Fibroblast of the aortic adventitia (primary cell): ENCODE data around the gene GALNS. TPM values are rescaled to one million over a fixed set of nuclear protein-coding genes. Genes with fewer than 3 reads are reported as not detected.

ENCODE experiments used
- DNase-seq: peaks from one replicate; pipeline ENCODE4 v3.0.0-alpha.2; 2010; ENCODE audit warnings: low read depth
- H3K4me3 ChIP-seq: 2 replicates; pipeline ENCODE4 v1.5.1; 2011; ENCODE audit warnings: low read depth, mild to moderate bottlenecking, control low read depth, low read length, moderate library complexity
- total RNA-seq: library from RNA; depleted of rRNA; stranded (reverse); fragments of >200 nt; gene quantifications from 2 replicates; pipeline ENCODE4 v1.2.3, GENCODE V29; 2012; ENCODE audit warnings: low replicate concordance
- TF ChIP-seq, protein P1 (sequence below): IDR thresholded peaks from 2 replicates; pipeline ENCODE4 v1.5.1; 2011; ENCODE audit warnings: mild to moderate bottlenecking, low read length, control low read depth, inconsistent platforms; ENCODE audit not compliant: insufficient read depth

The GALNS gene
- total RNA-seq, 1 donor, result 22.5 TPM

DNA sequence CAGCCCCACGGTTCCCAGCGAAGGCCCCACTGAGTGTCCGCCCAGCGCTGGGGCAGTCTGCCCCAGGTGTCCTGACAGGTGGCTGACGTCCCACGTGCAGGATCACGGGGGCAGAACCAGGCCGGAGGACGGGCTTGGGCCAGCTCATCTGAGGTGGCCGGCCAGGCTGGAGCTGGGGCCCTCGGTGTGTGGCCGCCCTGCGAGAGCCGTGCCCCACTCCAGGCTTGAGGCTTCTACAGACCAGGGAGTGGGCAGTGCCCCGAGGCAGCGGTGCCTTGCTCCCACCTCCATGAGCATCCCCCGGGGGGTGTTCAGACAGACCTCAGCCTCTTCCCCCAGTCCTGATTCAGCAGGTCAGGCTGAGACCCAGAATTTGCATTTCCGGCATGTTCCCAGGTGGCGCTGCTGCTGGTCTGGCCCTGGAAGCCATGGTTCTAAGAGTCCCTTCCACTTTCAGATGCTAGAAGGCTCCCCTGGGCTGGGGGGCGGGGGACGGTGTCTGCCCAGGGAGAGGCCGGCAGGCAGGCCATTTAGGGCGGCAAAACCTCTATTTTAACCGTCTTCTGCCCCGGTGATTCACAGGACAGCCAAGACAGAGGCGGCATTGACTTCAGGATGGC, 45.1 kb upstream of the GALNS start:
- DNase-seq, result no peak

DNA sequence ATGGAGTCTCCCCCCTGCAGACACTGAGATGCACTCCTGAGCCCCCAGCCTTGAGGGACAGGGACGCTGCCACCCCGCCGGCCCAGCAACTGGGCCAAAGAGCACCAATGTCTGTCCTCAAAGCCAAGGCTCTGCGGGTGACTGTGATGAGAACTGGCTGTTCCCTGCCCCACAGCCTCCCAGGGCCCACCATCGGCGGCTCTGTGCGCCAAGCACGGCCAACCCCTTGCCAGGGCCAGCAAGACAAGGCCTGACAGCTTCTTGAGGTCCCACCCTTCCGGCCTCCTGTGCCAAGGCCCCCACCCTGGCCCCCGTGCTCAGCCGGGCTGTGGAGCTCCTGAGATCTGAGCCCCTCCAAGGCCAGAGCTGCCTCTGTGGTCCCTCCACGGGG, 43.9 kb upstream of the GALNS start:
- TF ChIP-seq, protein P1, sequence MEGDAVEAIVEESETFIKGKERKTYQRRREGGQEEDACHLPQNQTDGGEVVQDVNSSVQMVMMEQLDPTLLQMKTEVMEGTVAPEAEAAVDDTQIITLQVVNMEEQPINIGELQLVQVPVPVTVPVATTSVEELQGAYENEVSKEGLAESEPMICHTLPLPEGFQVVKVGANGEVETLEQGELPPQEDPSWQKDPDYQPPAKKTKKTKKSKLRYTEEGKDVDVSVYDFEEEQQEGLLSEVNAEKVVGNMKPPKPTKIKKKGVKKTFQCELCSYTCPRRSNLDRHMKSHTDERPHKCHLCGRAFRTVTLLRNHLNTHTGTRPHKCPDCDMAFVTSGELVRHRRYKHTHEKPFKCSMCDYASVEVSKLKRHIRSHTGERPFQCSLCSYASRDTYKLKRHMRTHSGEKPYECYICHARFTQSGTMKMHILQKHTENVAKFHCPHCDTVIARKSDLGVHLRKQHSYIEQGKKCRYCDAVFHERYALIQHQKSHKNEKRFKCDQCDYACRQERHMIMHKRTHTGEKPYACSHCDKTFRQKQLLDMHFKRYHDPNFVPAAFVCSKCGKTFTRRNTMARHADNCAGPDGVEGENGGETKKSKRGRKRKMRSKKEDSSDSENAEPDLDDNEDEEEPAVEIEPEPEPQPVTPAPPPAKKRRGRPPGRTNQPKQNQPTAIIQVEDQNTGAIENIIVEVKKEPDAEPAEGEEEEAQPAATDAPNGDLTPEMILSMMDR, result no peak
- no peak for DNase-seq
- H3K4me3 ChIP-seq, result no peak overlapping the region

More for the DNA sequence above, 45.1 kb upstream of the GALNS start:
- no peak overlapping the region for H3K4me3 ChIP-seq
- TF ChIP-seq, protein P1, result no peak

DNA sequence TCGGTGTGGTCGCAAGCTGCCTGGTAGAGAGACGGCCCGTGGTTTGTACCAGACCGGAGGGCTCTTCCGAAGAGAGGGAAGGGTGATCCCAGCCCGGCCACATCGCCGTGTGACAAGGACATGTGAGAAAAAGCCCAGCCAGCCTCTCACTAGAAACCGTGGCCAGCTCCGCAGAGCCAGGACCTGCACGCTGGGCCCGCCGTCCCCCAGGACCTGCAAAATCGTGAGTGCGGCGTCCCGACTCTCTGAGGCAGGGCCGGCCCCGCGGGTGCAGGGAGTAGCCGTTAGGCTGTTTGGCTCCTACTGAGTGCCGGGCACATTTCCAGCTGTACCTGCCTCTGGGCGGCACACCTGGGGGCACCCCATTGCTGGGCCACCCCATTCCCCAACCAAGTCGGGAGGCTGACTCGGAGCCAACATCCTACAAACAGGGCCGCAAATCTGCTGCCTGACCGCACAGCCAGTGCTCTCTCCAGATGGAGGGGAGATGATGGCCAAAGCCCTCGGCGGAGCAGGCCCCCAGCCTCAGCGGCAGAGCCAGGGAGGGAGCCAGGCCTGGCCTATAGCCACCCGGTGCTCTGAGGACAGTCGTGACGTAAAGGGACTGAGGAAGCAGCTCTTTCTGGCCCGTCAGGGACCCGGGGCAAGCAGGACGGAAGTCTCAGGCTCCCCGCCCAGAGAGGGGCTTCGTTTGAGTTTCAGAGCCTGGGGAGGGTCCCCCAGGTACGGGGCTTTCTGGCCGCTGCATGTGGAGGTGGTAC, 43.3 kb upstream of the GALNS start:
- no peak for DNase-seq
- no peak overlapping the region for H3K4me3 ChIP-seq
- TF ChIP-seq, protein P1, result no peak

DNA sequence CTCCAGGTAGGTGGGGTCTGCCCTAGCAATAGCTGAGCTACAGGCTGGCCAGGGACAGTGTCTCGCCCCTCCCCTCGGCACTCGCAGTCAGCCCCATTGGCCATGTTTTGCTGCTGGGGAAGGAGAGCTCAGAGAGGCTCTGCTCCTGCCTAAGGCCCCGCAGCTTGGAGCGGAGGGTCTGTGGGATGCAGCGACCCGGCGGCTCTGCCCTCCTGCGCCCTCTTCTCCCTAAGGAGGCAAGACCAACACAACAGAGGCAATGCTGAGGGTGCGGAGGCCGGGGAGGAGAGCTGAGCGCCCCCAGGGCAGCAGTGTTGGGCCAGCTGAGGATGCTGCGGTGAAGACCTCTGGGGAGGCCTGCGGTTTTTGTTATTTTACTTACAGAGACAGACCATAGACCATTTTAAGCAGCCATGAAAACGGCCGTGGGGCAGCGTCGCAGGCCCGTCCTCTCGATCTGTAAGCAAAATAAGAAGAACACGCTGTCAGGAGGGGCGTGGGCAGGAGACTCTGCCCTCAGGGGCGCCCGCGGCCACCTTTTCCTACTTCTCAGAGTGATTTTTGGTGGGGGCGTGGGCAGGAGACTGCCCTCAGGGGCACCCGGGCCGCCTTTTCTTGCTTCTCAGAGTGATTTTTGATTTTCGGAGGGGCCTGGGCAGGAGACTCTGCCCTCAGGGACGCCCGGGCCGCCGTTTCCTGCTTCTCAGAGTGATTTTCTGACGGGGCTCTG, 41.1 kb upstream of the GALNS start:
- H3K4me3 ChIP-seq, result no peak overlapping the region
- TF ChIP-seq, protein P1, result no peak
- DNase-seq, result no peak

DNA sequence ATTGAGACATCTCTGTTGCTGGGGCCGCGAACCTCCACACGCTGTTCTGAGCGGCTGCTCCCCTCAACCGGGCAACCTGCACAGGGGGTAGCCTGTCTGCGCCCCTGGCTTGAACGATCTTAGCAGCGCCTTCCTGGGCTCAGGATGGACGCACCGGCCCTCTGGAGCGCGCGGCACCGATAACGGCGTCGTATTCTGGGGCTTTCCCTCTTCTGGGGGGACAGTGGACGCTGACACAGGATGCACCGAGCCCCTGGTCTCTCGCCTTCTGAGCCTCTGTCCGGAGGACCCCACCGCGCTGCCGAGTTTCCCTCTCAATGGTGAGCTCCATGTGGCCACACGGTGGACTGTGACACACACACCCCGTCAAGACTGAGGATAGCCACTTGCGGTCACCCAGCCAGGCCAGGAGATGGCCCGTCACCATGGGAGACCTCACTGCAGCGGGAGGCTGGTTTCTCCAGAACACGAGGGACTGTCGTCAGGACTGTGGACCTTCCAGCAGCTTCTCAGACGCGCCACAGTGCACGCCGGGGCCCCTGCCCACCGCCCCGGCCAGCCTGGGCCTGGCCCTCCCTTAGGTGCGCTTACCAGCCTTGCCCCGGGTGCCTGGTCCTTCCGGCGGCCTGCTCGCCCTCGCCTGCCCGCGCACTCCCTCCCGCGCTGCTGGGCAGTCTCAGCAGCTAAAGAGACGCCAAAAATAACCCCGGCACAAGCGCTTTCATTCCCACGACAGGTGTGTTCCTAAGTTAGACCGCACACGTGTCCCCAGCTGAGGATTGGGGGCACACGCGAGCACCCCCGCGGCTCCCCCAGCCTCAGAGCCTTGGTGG, 39.7 kb upstream of the GALNS start:
- TF ChIP-seq, protein P1, result no peak
- H3K4me3 ChIP-seq, result no peak overlapping the region
- DNase-seq, result no peak

DNA sequence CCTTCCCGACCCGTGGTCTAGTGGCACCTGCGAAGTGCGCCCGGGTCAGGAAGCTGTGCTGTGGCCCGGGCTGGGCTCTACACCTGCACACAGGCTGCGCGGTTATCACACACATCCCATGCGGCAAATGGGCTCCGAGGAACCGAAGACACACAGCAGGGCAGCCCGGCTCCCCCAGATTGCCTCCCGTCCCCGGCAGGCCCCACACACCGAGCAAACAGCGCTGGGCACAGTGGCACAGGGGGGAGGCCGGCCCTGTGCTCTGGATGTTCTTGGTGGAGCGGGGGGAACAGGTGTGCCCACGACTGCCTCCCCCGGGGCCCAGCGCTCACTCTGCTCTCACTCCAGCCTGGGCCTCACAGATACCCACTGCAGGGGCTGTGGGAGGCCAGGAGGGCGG, 38.6 kb upstream of the GALNS start:
- H3K4me3 ChIP-seq, result no peak overlapping the region
- TF ChIP-seq, protein P1, result no peak
- DNase-seq, result no peak
